ENCODE measurements around the gene IMMP1L.

DNA sequence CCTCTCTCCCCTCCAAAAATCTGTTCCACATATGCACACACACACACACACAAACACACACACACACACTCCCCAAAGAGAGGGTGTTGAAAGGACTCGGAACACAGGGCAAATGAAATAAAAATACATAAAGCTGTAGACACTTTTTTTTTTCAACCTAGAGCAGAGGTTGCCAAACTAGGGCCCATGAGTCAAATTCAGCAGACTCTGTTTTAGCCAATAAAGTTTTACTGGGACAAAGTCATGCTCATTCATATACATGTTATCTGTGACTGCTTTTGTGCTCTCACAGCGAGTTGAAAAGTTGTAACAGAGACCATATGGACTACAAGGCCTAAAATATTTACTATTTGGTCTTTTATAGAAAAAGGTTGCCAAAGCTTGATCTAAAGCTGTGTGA is 8.9 kb downstream of the IMMP1L start:
- TF ChIP-seq CREB5 (CRISPR knock-in tag; IDR thresholded peaks at IDR 0.05; ENCODE audit: low read depth) (no peak), TCF4 (CRISPR knock-in tag; IDR thresholded peaks at IDR 0.05; ENCODE audit: borderline replicate concordance) (no peak), ZFP30 (CRISPR knock-in tag; IDR thresholded peaks at IDR 0.05) (no peak), OSR1 (CRISPR knock-in tag; IDR thresholded peaks at IDR 0.05) (no peak), GLIS3 (CRISPR knock-in tag; IDR thresholded peaks at IDR 0.05) (no peak), ZNF8 (CRISPR knock-in tag; IDR thresholded peaks at IDR 0.05) (no peak), TOX (CRISPR knock-in tag; IDR thresholded peaks at IDR 0.05; ENCODE audit: borderline replicate concordance) (no peak), RARB (CRISPR knock-in tag; IDR thresholded peaks at IDR 0.05) (no peak), ESRRG (CRISPR knock-in tag; IDR thresholded peaks at IDR 0.05) (no peak)
- TF ChIP-seq, protein P1, sequence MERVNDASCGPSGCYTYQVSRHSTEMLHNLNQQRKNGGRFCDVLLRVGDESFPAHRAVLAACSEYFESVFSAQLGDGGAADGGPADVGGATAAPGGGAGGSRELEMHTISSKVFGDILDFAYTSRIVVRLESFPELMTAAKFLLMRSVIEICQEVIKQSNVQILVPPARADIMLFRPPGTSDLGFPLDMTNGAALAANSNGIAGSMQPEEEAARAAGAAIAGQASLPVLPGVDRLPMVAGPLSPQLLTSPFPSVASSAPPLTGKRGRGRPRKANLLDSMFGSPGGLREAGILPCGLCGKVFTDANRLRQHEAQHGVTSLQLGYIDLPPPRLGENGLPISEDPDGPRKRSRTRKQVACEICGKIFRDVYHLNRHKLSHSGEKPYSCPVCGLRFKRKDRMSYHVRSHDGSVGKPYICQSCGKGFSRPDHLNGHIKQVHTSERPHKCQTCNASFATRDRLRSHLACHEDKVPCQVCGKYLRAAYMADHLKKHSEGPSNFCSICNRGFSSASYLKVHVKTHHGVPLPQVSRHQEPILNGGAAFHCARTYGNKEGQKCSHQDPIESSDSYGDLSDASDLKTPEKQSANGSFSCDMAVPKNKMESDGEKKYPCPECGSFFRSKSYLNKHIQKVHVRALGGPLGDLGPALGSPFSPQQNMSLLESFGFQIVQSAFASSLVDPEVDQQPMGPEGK (CRISPR knock-in tag; IDR thresholded peaks at IDR 0.05; ENCODE audit: borderline replicate concordance): no peak
- TF ChIP-seq, protein P2, sequence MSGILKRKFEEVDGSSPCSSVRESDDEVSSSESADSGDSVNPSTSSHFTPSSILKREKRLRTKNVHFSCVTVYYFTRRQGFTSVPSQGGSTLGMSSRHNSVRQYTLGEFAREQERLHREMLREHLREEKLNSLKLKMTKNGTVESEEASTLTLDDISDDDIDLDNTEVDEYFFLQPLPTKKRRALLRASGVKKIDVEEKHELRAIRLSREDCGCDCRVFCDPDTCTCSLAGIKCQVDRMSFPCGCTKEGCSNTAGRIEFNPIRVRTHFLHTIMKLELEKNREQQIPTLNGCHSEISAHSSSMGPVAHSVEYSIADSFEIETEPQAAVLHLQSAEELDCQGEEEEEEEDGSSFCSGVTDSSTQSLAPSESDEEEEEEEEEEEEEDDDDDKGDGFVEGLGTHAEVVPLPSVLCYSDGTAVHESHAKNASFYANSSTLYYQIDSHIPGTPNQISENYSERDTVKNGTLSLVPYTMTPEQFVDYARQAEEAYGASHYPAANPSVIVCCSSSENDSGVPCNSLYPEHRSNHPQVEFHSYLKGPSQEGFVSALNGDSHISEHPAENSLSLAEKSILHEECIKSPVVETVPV (CRISPR knock-in tag; IDR thresholded peaks at IDR 0.05): no peak
